Measurements from ENCODE around the gene LYL1.
"Not testable (repeated sequence)": the region's sequence is repeated elsewhere in the genome, so short reads cannot be mapped to it uniquely, and the experiment has no call there.

Gene LYL1

GRCh38 chr19:13102666-13103580 lies at the start of gene LYL1:
TSS of gene LYL1 (minus strand) at chr19:13102858. CDS start at chr19:13101171, 1,687 bp downstream.
- no peak for TF ChIP-seq CTCF (IDR thresholded peaks at IDR 0.05; ENCODE audit: low read depth, low read length)
- in situ Hi-C loops (cut with HindIII; ENCODE audit: low sequenced_read_pairs) = no loop called here
- DNase-seq (ENCODE audit: low read depth, low spot score) = no peak
- peak within 1 kb of the TSS; percentile 0 for H3K4me3 ChIP-seq (ENCODE audit: low read depth, low read length)

- TF ChIP-seq CTCF (IDR thresholded peaks at IDR 0.05; ENCODE audit: low read depth, low read length) = peak; percentile 12
- DNase-seq (ENCODE audit: low read depth, low spot score) = peak; percentile 99
- H3K4me3 ChIP-seq (ENCODE audit: low read depth, low read length) = peak overlapping the region; percentile 98
- in situ Hi-C loops (cut with HindIII; ENCODE audit: low sequenced_read_pairs) = no loop called here
These were observed 49.1 kb upstream of the LYL1 start for GRCh38 chr19:13151605-13152355.

- no peak for DNase-seq (ENCODE audit: low read depth, low spot score)
- no peak for TF ChIP-seq CTCF (IDR thresholded peaks at IDR 0.05; ENCODE audit: low read depth, low read length)
- H3K4me3 ChIP-seq (ENCODE audit: low read depth, low read length) = peak overlapping the region; percentile 87
- in situ Hi-C loops (cut with HindIII; ENCODE audit: low sequenced_read_pairs) = no loop called here
These were observed 48.4 kb upstream of the LYL1 start for GRCh38 chr19:13150931-13151604.

GRCh38 chr19:13150187-13150930 lies 47.7 kb upstream of the LYL1 start, which contains the start of the genes IER2 and STX10:
TSS of gene IER2 (plus strand) at chr19:13150411. CDS start at chr19:13153187, 2,776 bp downstream.
TSS of gene STX10 (minus strand) at chr19:13150375. CDS start at chr19:13150173, 202 bp downstream.
- in situ Hi-C loops (cut with HindIII; ENCODE audit: low sequenced_read_pairs) = no loop called here
- peak; percentile 57 for TF ChIP-seq CTCF (IDR thresholded peaks at IDR 0.05; ENCODE audit: low read depth, low read length)
- DNase-seq (ENCODE audit: low read depth, low spot score) = peak; percentile 94
- peak within 1 kb of the TSS; percentile 87 for H3K4me3 ChIP-seq (ENCODE audit: low read depth, low read length)

- TF ChIP-seq CTCF (IDR thresholded peaks at IDR 0.05; ENCODE audit: low read depth, low read length) = no peak
- in situ Hi-C loops (cut with HindIII; ENCODE audit: low sequenced_read_pairs) = no loop called here
- peak; percentile 47 for DNase-seq (ENCODE audit: low read depth, low spot score)
- peak overlapping the region; percentile 87 for H3K4me3 ChIP-seq (ENCODE audit: low read depth, low read length)
These were observed 47.0 kb upstream of the LYL1 start for GRCh38 chr19:13149628-13150186.

GRCh38 chr19:13149173-13149627 lies 46.5 kb upstream of the LYL1 start:
- H3K4me3 ChIP-seq (ENCODE audit: low read depth, low read length) = peak overlapping the region; percentile 87
- in situ Hi-C loops (cut with HindIII; ENCODE audit: low sequenced_read_pairs); DNase-seq (ENCODE audit: low read depth, low spot score): not testable (repeated sequence)

Data from astrocyte of the spinal cord (primary cell).